Measurements from ENCODE around the gene HMGCR. TPM values are rescaled to one million over a fixed set of nuclear protein-coding genes. Genes with fewer than 3 reads are reported as not detected.

Gene HMGCR
- total and polyA plus RNA-seq, 2 donors (not counting 3 experiments of a cell fraction or from before 2014, with no cell fraction given), result 39.6 to 104 TPM

DNA sequence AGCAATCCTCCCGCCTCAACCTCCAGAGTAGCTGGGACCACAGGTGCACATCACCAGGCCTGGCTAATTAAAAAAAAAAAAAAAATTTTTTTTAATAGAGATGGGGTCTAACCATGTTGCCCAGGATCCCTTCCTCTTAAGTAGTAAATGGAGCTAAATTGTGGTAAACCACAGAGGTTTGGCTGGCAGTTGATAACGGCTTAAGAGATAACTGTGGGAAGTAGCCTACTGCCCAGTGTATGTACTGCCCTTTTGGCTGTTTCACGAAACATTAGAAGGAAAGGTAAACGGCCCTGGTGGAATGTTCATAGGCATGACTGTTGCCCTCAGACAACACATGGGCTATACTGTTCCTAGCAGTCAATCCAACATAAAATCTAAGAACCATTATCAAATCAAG lies 44.4 kb downstream of the HMGCR start:
- H3K4me3 ChIP-seq (replicated peaks in 1 of 3; ENCODE audit: insufficient read depth in 1 of 3, low read depth in 1 of 3, low read length in 3 of 3), result no peak overlapping the region
- no TSS peak for BruUV-seq (replicated peaks)
- no peak for TF ChIP-seq POLR2AphosphoS5 (IDR thresholded peaks at IDR 0.05; ENCODE audit: insufficient read depth, low read depth, low read length)
- no peak for TF ChIP-seq POLR2A (IDR thresholded peaks at IDR 0.05; ENCODE audit: low read depth, low read length)
- no peak for TF ChIP-seq EZH2 (IDR thresholded peaks at IDR 0.05; ENCODE audit: borderline replicate concordance, low read depth, low read length, severe bottlenecking)
- TF ChIP-seq, protein P1, sequence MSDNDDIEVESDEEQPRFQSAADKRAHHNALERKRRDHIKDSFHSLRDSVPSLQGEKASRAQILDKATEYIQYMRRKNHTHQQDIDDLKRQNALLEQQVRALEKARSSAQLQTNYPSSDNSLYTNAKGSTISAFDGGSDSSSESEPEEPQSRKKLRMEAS (IDR thresholded peaks at IDR 0.05; ENCODE audit: insufficient read depth, insufficient read length), result no peak
- no peak for TF ChIP-seq FOS (IDR thresholded peaks at IDR 0.05; ENCODE audit: borderline replicate concordance, insufficient read depth, low read length)
- TF ChIP-seq GATA2 (IDR thresholded peaks at IDR 0.05; ENCODE audit: insufficient read depth, insufficient read length, low read depth, low read length), result no peak
- no peak overlapping the region for H3K9ac ChIP-seq (replicated peaks; ENCODE audit: extremely low read depth, insufficient read depth, low read length)
- H3K27me3 ChIP-seq (ENCODE audit: control insufficient read depth in 2 of 2, insufficient read depth in 2 of 2, low read length in 2 of 2), result no peaks in the 10 kb centered on the region
- no peak overlapping the region for H2AFZ ChIP-seq (ENCODE audit: low read depth, low read length)
- no peaks in the 10 kb centered on the region for H3K9me3 ChIP-seq (replicated peaks; ENCODE audit: control insufficient read depth, insufficient read depth, low read length)
- no peaks in the 10 kb centered on the region for H3K4me1 ChIP-seq (ENCODE audit: control insufficient read depth, extremely low read depth, insufficient read depth, low read length)
- peaks cover 0 to 5% of the 10 kb centered on the region in 2 experiments for H3K36me3 ChIP-seq (ENCODE audit: control insufficient read depth in 2 of 2, extremely low read depth in 1 of 2, insufficient read depth in 2 of 2, low read length in 2 of 2)
- ChIA-PET CTCF (interaction anchor here (1.2 kb wide), 1 partner anchor 300 kb away, joined by 3 read pairs; no protein-coding TSS in a partner anchor), POLR2A (no interaction called here)
- DNase-seq (ENCODE audit: low read depth, low spot score), result no peak
- no peak overlapping the region for H3K27ac ChIP-seq (ENCODE audit: insufficient read depth, low read depth, low read length)
- H3K4me2 ChIP-seq (ENCODE audit: insufficient read depth, low read length), result no peak overlapping the region
- no peaks in the 10 kb centered on the region for H3K9me1 ChIP-seq (replicated peaks; ENCODE audit: control insufficient read depth, extremely low read depth, insufficient read depth, low read length)
- dilution Hi-C loops (cut with MboI; ENCODE audit: extremely low pct_ligation_motif_present, low sequenced_read_pairs), result no loop called here
- FAIRE-seq, result no peak
- intact Hi-C loops (cut with micrococcal nuclease), result no loop called here
- H4K20me1 ChIP-seq (replicated peaks; ENCODE audit: control insufficient read depth, extremely low read depth, insufficient read depth, low read length), result no peaks in the 10 kb centered on the region
- H3K79me2 ChIP-seq (ENCODE audit: control insufficient read depth, insufficient read depth, low read length), result no peaks in the 10 kb centered on the region

GRCh38 chr5:75384218-75384617 lies 47.2 kb downstream of the HMGCR start:
- ChIA-PET POLR2A (no interaction called here), CTCF (interaction anchor here (1.0 to 1.2 kb wide), 3 partner anchors 13 to 297 kb away, joined by 3 to 4 read pairs (median 3); no protein-coding TSS in a partner anchor)
- no peaks in the 10 kb centered on the region for H3K9me3 ChIP-seq (replicated peaks; ENCODE audit: control insufficient read depth, insufficient read depth, low read length)
- no peaks in the 10 kb centered on the region for H3K4me1 ChIP-seq (ENCODE audit: control insufficient read depth, extremely low read depth, insufficient read depth, low read length)
- no peaks in the 10 kb centered on the region for H4K20me1 ChIP-seq (replicated peaks; ENCODE audit: control insufficient read depth, extremely low read depth, insufficient read depth, low read length)
- H3K36me3 ChIP-seq (ENCODE audit: control insufficient read depth in 2 of 2, extremely low read depth in 1 of 2, insufficient read depth in 2 of 2, low read length in 2 of 2), result peaks cover 3 to 5% of the 10 kb centered on the region in 2 experiments
- no peak overlapping the region for H2AFZ ChIP-seq (ENCODE audit: low read depth, low read length)
- no peak overlapping the region for H3K27ac ChIP-seq (ENCODE audit: insufficient read depth, low read depth, low read length)
- DNase-seq (ENCODE audit: low read depth, low spot score) (no peak), FAIRE-seq (no peak)
- no peaks in the 10 kb centered on the region for H3K79me2 ChIP-seq (ENCODE audit: control insufficient read depth, insufficient read depth, low read length)
- dilution Hi-C loops (cut with MboI; ENCODE audit: extremely low pct_ligation_motif_present, low sequenced_read_pairs), result no loop called here
- BruUV-seq (replicated peaks), result no TSS peak
- H3K27me3 ChIP-seq (ENCODE audit: control insufficient read depth in 2 of 2, insufficient read depth in 2 of 2, low read length in 2 of 2), result no peaks in the 10 kb centered on the region
- TF ChIP-seq POLR2AphosphoS5 (IDR thresholded peaks at IDR 0.05; ENCODE audit: insufficient read depth, low read depth, low read length), result no peak
- no peak for TF ChIP-seq MYC (IDR thresholded peaks at IDR 0.05; ENCODE audit: low read depth, low read length)
- no peak for TF ChIP-seq FOS (IDR thresholded peaks at IDR 0.05; ENCODE audit: borderline replicate concordance, insufficient read depth, low read length)
- no peak for TF ChIP-seq GATA2 (IDR thresholded peaks at IDR 0.05; ENCODE audit: insufficient read depth, insufficient read length, low read depth, low read length)
- TF ChIP-seq, protein P1 (IDR thresholded peaks at IDR 0.05; ENCODE audit: insufficient read depth, insufficient read length), result no peak
- no peak for TF ChIP-seq CTCF (IDR thresholded peaks at IDR 0.05; ENCODE audit: extremely low read depth in 1 of 2, insufficient read depth in 1 of 2, low read depth in 1 of 2, low read length in 2 of 2)
- no peak for TF ChIP-seq POLR2A (IDR thresholded peaks at IDR 0.05; ENCODE audit: low read depth, low read length)
- no peak for TF ChIP-seq EZH2 (IDR thresholded peaks at IDR 0.05; ENCODE audit: borderline replicate concordance, low read depth, low read length, severe bottlenecking)
- no peak for TF ChIP-seq JUN (IDR thresholded peaks at IDR 0.05; ENCODE audit: borderline replicate concordance, insufficient read depth, insufficient read length, low read depth)
- no peaks in the 10 kb centered on the region for H3K9me1 ChIP-seq (replicated peaks; ENCODE audit: control insufficient read depth, extremely low read depth, insufficient read depth, low read length)
- no peak overlapping the region for H3K4me2 ChIP-seq (ENCODE audit: insufficient read depth, low read length)
- no peak overlapping the region for H3K9ac ChIP-seq (replicated peaks; ENCODE audit: extremely low read depth, insufficient read depth, low read length)
- H3K4me3 ChIP-seq (replicated peaks in 1 of 3; ENCODE audit: insufficient read depth in 1 of 3, low read depth in 1 of 3, low read length in 3 of 3), result no peak overlapping the region
- intact Hi-C loops (cut with micrococcal nuclease), result no loop called here

All from endothelial cell of umbilical vein (primary cell).